Panc1 (cell line): ENCODE results near the gene SCPEP1.

Experiments
- CTCF ChIP-seq: fragments of 450-650 bp; IDR thresholded peaks from 2 replicates; pipeline ENCODE4 v1.5.1; 2017; ENCODE audit warnings: mild to moderate bottlenecking
- POLR2AphosphoS5 ChIP-seq: IDR thresholded peaks from 2 replicates; pipeline ENCODE4 v1.6.1; 2012; ENCODE audit warnings: mild to moderate bottlenecking, low read depth, low read length, moderate library complexity
- SIN3A ChIP-seq: IDR thresholded peaks from 2 replicates; pipeline ENCODE4 v1.6.1; 2012; ENCODE audit warnings: low read depth, mild to moderate bottlenecking, low read length, moderate library complexity, borderline replicate concordance; ENCODE audit not compliant: insufficient read depth
- TF ChIP-seq, protein P1 (sequence below), 2 experiments: IDR thresholded peaks; 2 replicates each; pipeline ENCODE4 v1.6.1; 2011 to 2012; ENCODE audit warnings: low read depth in 2 of 2, control low read depth in 1 of 2, low read length in 1 of 2, mild to moderate bottlenecking in 1 of 2, moderate library complexity in 1 of 2; ENCODE audit not compliant: insufficient read depth in 1 of 2

GRCh38 chr17:56978441-56979090 lies 635 bp downstream of the SCPEP1 start:
- TF ChIP-seq CTCF (no peak), SIN3A (no peak), POLR2AphosphoS5 (no peak)
- TF ChIP-seq, protein P1, sequence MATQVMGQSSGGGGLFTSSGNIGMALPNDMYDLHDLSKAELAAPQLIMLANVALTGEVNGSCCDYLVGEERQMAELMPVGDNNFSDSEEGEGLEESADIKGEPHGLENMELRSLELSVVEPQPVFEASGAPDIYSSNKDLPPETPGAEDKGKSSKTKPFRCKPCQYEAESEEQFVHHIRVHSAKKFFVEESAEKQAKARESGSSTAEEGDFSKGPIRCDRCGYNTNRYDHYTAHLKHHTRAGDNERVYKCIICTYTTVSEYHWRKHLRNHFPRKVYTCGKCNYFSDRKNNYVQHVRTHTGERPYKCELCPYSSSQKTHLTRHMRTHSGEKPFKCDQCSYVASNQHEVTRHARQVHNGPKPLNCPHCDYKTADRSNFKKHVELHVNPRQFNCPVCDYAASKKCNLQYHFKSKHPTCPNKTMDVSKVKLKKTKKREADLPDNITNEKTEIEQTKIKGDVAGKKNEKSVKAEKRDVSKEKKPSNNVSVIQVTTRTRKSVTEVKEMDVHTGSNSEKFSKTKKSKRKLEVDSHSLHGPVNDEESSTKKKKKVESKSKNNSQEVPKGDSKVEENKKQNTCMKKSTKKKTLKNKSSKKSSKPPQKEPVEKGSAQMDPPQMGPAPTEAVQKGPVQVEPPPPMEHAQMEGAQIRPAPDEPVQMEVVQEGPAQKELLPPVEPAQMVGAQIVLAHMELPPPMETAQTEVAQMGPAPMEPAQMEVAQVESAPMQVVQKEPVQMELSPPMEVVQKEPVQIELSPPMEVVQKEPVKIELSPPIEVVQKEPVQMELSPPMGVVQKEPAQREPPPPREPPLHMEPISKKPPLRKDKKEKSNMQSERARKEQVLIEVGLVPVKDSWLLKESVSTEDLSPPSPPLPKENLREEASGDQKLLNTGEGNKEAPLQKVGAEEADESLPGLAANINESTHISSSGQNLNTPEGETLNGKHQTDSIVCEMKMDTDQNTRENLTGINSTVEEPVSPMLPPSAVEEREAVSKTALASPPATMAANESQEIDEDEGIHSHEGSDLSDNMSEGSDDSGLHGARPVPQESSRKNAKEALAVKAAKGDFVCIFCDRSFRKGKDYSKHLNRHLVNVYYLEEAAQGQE (IDR thresholded peaks at IDR 0.05; ENCODE audit: insufficient read depth in 1 of 2, low read depth in 2 of 2, low read length in 1 of 2), result no peak
